GM18498 (cell line): ENCODE measurements around the gene MST1.

ENCODE experiments used
- ATAC-seq: cut with Tn5 transposase; IDR thresholded peaks from one replicate; pipeline ENCODE4 v1.9.1; 2021; ENCODE audit warnings: mild to moderate bottlenecking, moderate library complexity; ENCODE audit not compliant: unreplicated experiment

Gene MST1

GRCh38 chr3:49718858-49719213 is 29.6 kb upstream of the MST1 start:
- no peak for ATAC-seq

- no peak for ATAC-seq
Observed at GRCh38 chr3:49717959-49718857, 28.9 kb upstream of the MST1 start.

- no peak for ATAC-seq
Observed at GRCh38 chr3:49717211-49717958, 28.1 kb upstream of the MST1 start.

- ATAC-seq, result no peak
Observed at GRCh38 chr3:49716691-49717210, 27.5 kb upstream of the MST1 start.

- no peak for ATAC-seq
Observed at GRCh38 chr3:49716169-49716568, 26.9 kb upstream of the MST1 start.

DNA sequence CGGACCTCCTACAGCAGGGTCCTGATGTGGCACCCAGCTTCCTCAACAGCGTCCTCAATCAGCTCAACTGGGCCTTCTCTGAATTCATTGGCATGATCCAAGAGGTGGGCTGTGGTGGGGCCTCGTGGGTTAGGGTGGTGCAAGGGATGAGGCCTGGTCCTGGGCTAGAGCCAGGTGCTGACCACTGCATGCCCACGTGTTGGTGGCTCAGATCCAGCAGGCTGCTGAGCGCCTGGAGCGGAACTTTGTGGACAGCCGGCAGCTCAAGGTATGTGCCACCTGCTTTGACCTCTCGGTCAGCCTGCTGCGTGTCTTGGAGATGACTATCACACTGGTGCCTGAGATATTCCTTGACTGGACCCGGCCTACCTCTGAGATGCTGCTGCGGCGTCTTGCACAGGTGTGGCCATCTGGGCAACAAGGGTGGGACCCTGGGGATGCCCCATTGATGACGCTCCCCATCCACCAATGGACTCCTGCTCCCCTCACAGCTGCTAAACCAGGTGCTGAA is 26.4 kb upstream of the MST1 start:
- no peak for ATAC-seq

GRCh38 chr3:49714728-49715550 is 25.7 kb upstream of the MST1 start:
- no peak for ATAC-seq

DNA sequence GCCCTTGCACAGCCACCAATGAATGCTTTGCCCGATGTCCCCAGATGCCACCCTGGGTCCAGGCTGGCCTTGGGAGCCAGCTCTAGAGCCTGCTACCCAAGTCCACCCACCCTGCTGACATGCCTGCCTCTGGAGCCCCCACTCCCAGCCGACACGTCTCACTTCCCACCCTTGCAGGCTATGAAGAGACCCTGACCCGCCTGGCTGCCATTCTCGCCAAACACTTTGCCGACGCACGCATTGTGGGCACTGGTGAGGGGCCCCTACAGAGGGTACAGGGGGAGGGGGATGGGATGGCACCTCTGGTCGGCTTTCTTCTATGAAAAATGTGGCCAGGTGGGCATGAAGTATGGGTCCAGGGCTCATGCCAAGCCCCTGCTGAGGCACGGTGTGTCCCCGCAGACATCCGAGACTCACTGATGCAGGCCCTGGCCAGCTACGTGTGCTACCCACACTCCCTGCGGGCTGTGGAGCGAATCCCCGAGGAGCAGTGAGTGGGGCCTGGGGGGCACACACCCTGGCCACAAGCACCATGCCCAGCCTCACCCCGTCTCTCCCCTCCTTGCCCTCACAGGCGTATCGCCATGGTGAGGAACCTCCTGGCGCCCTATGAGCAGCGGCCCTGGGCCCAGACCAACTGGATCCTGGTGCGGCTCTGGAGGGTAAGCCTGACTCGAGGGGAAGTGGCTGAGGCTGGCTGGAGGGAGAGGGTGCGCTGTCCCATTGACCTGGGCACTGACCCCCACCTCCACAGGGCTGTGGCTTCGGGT is 24.2 kb upstream of the MST1 start:
- no peak for ATAC-seq

GRCh38 chr3:49712631-49713317 is 23.5 kb upstream of the MST1 start:
- ATAC-seq, result no peak

GRCh38 chr3:49712166-49712565 is 22.9 kb upstream of the MST1 start:
- ATAC-seq, result no peak

DNA sequence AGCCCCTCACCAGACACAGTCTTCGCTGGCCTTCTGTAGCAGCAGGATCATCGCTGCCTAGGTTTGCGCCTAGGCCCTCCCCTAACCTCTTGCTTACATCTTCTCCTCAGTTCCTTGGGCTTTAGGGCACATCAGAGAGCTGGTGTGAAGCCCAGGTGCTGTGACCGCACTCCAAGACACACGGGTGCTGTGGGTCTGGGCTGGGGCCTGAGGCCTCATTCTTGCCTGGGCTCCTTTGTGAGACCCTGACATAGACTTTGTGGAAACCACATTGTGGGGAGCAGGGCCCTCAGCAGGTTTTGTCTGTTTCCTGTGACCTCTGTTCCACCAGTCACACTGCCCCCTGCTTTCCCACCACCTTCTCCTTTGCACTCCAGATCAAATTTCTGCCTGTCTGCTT is 22.2 kb upstream of the MST1 start:
- ATAC-seq, result no peak

DNA sequence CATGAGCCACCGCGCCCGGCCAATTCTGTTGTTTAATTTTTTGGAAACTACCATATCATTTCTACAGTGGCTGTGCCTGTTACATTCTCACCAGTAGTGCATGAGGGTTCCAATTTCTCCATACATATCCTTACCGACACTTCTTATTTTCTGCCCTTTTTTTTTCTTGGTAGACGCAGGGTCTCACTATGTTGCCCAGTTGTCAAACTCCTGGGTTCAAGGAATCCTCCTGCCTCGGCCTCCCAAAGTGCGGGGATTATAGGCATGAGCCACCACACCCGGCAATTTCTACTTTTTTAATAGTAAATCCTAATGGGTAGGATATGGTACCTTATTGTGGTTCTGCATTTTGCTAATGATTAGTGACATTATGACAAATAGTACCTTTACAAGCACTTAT is 20.6 kb upstream of the MST1 start:
- no peak for ATAC-seq

DNA sequence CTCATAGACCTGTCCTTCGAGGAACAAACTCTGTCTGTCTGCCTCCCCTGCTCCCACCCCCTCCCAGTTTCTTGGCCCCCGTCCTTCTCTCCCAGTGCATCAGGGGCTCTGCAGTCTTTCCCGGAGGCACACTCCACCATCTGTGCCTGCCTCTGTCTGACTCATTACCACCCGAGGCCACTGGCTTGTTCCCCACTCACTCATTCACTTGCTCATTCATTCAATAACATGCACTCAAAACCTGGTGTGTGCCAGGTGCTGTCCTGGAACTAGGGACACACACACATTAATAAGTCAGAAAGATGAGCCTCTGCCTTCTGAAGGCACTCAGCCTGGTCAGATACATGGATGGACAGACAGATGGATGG is 17.8 kb upstream of the MST1 start:
- no peak for ATAC-seq

GRCh38 chr3:49706456-49707112 is 17.3 kb upstream of the MST1 start:
- no peak for ATAC-seq

DNA sequence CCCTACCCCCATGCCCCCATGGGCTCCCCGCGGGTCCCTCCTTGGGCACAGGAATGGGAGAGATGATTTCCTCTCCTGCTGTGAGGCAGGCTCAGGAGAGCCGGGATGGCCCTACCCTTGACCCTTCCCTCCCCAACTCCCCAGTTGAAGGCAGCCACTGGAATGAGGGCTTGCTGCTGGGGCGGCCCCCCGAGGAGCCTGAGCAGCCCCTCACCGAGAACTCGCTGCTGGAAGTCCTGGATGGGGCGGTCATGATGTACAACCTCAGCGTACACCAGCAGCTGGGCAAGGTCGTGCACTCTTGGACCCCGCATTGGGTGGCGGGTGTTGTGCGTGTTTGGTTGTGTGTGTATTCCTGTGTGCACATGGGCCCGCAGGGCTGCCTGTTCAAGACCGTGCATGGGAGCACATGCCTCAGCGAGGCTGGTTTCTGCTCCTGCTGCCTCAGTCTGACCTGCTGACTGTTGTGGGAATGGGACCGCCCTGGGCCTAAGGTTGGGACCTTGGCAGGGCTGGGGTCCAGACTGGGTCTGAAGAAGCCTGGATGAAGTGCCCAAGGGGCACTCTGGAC is 16.2 kb upstream of the MST1 start:
- no peak for ATAC-seq

- ATAC-seq, result no peak
Observed at GRCh38 chr3:49704629-49705028, 15.4 kb upstream of the MST1 start.

- no peak for ATAC-seq
Observed at GRCh38 chr3:49703956-49704355, 14.7 kb upstream of the MST1 start.

- peak; percentile 67 for ATAC-seq
Observed at GRCh38 chr3:49703443-49703927, 14.2 kb upstream of the MST1 start.

GRCh38 chr3:49702672-49703071 is 13.4 kb upstream of the MST1 start:
- no peak for ATAC-seq
